Stomach (tissue), 9 donors: ENCODE results near the gene SPACDR. TPM values are rescaled to one million over a fixed set of nuclear protein-coding genes. Genes with fewer than 3 reads are reported as not detected.

Source experiments
- DNase-seq, 2 donors: peaks; one replicate each; pipeline versions ENCODE4 v3.0.0 to v3.0.0-alpha.2; 2013 to 2019
- H3K27ac ChIP-seq, 5 donors: fragments of 200-600 bp in 4 of 5; sonication (generic) in 4 of 5; one replicate each; pipeline ENCODE4 v1.5.1; 2013 to 2019; ENCODE audit warnings: mild to moderate bottlenecking in 1 of 5, moderate library complexity in 1 of 5
- H3K27me3 ChIP-seq, 3 donors: fragments of 200-600 bp; sonication (generic); one replicate each; pipeline ENCODE4 v1.5.1; 2017 to 2019; ENCODE audit warnings: mixed run types in 1 of 3
- H3K36me3 ChIP-seq, 4 donors: fragments of 200-600 bp; sonication (generic); 1 replicate in 3 of 4; 2 replicates in 1 of 4; pipeline ENCODE4 v1.5.1; 2016 to 2019
- H3K4me1 ChIP-seq, 4 donors: fragments of 200-600 bp; sonication (generic); one replicate each; pipeline ENCODE4 v1.5.1; 2016 to 2019
- H3K4me3 ChIP-seq, 4 donors: fragments of 200-600 bp; sonication (generic) in 3 of 4; one replicate each; pipeline ENCODE4 v1.5.1; 2016 to 2019; ENCODE audit warnings: mild to moderate bottlenecking in 1 of 4
- H3K9me3 ChIP-seq, 4 donors: fragments of 200-600 bp; sonication (generic); one replicate each; pipeline ENCODE4 v1.5.1; 2016 to 2019
- CTCF ChIP-seq, 7 experiments: fragments of 450-650 bp in 4 of 7; fragments of 200-600 bp in 3 of 7; sonication (generic) in 3 of 7; IDR thresholded peaks; one replicate each; pipeline ENCODE4 v1.5.1; 2016 to 2019; ENCODE audit warnings: antibody characterized with exemption in 7 of 7, control low read depth in 2 of 7, mild to moderate bottlenecking in 1 of 7
- EP300 ChIP-seq: sonication (generic); formaldehyde crosslinking; IDR thresholded peaks from one replicate; pipeline ENCODE4 v1.6.1; 2017; ENCODE audit warnings: antibody characterized with exemption
- POLR2A ChIP-seq, 4 donors: fragments of 450-650 bp; IDR thresholded peaks; one replicate each; pipeline ENCODE4 v1.6.1; 2016; ENCODE audit warnings: antibody characterized with exemption in 4 of 4, control low read depth in 2 of 4, mild to moderate bottlenecking in 1 of 4, moderate library complexity in 1 of 4
- POLR2AphosphoS5 ChIP-seq, 3 donors: sonication (generic); formaldehyde crosslinking; IDR thresholded peaks; one replicate each; pipeline ENCODE4 v1.6.1; 2016; ENCODE audit warnings: antibody characterized with exemption in 3 of 3
- WGBS, 5 donors: extraction: QIAGEN DNeasy Blood & Tissue Kit in 3 of 5; methylation state at CpG; one replicate each; pipeline versions ENCODE4 v1.1.5 to v1.1.7; 2013 to 2018; 5-methylcytosine and 5-hydroxymethylcytosine counted together
- intact Hi-C: fragments of 100-400 bp; cut with DNase I; formaldehyde crosslinking; loops from one replicate; pipeline ENCODE4 v1.15.1; 2023; ENCODE audit warnings: low total_unique reads
- polyA plus RNA-seq, 3 donors: library from polyadenylated mRNA; stranded (reverse); fragments of 200-250 nt; gene quantifications; one replicate each; pipeline ENCODE4 v1.2.3, GENCODE V29; 2013
- total RNA-seq, 5 donors: library from RNA; depleted of rRNA; stranded (reverse); fragments of >200 nt; gene quantifications; one replicate each; pipeline versions ENCODE4 v1.1.0 to v1.2.3, GENCODE V29; 2014 to 2016
- donor health status: healthy with polysubstance abuse.
- donor health status: Bipolar disorder and iron deficiency.
- donor health status: healthy.

SPACDR gene
- total and polyA plus RNA-seq, 8 donors = 0.65 to 2.3 (median 1.1) TPM; not detected in 5

GRCh38 chr7:100430493-100431285 lies 33.4 kb downstream of the SPACDR start:
- Histone ChIP-seq H3K9me3 (no peaks in the 10 kb centered on the region), H3K36me3 (peaks cover 12 to 43% (median 32%) of the 10 kb centered on the region in 4 donors), H3K4me1 (peaks cover 40 to 64% (median 61%) of the 10 kb centered on the region in 4 donors), H3K27ac (peak overlapping the region; percentile 97 to 100 (median 100)), H3K4me3 (peak overlapping the region; percentile 76 to 99 (median 85)), H3K27me3 (no peaks in the 10 kb centered on the region)
- 21 to 31% (median 23%) methylated on average over 29 to 31 of the region's 31 CpGs for WGBS, 5 donors
- peak in 1 of 2 donors; percentile 67 for DNase-seq
- no peak for TF ChIP-seq EP300
- no peak for TF ChIP-seq POLR2A (IDR thresholded peaks at IDR 0.05)
- no peak for TF ChIP-seq POLR2AphosphoS5 (IDR thresholded peaks at IDR 0.05)
- TF ChIP-seq CTCF (IDR thresholded peaks at IDR 0.05) = no peak
- intact Hi-C loops = no loop called here

- peaks cover 33 to 55% (median 53%) of the 10 kb centered on the region in 4 donors for H3K4me1 ChIP-seq
- peaks cover 12 to 42% (median 31%) of the 10 kb centered on the region in 4 donors for H3K36me3 ChIP-seq
- DNase-seq = peak; percentile 96 to 99
- TF ChIP-seq POLR2AphosphoS5 (IDR thresholded peaks at IDR 0.05) (peak in 1 of 3 donors; percentile 59), CTCF (IDR thresholded peaks at IDR 0.05) (no peak)
- intact Hi-C loops = no loop called here
- no peaks in the 10 kb centered on the region for H3K9me3 ChIP-seq
- peak within 1 kb of the TSS; percentile 76 to 99 (median 85) for H3K4me3 ChIP-seq
- peak within 1 kb of the TSS; percentile 98 to 100 (median 100) for H3K27ac ChIP-seq
- 0 to 1% (median 0%) methylated on average over 57 to 95 of the region's 95 CpGs for WGBS, 5 donors
- H3K27me3 ChIP-seq = no peaks in the 10 kb centered on the region
These were observed 34.2 kb downstream of the SPACDR start, which contains the start of gene MEPCE for GRCh38 chr7:100429637-100430492. Gene MEPCE (plus strand): TSS chr7:100429831. CDS start chr7:100430019, 188 bp downstream.

GRCh38 chr7:100428967-100429636 lies 35.0 kb downstream of the SPACDR start:
- Histone ChIP-seq H3K4me3 (peak overlapping the region; percentile 76 to 99 (median 85)), H3K36me3 (peaks cover 5 to 34% (median 24%) of the 10 kb centered on the region in 4 donors), H3K27me3 (no peaks in the 10 kb centered on the region), H3K9me3 (no peaks in the 10 kb centered on the region), H3K27ac (peak overlapping the region; percentile 98 to 100 (median 100)), H3K4me1 (peaks cover 25 to 48% (median 45%) of the 10 kb centered on the region in 4 donors)
- WGBS, 5 donors = 0 to 1% (median 0%) methylated on average over 21 to 40 of the region's 40 CpGs
- TF ChIP-seq EP300 = no peak
- peak; percentile 78 to 92 (median 90) for TF ChIP-seq POLR2AphosphoS5 (IDR thresholded peaks at IDR 0.05)
- TF ChIP-seq CTCF (IDR thresholded peaks at IDR 0.05) = peak in 3 of 7 experiments; percentile 41 to 53 (median 43)
- peak in 2 of 4 donors; percentile 50 to 81 for TF ChIP-seq POLR2A (IDR thresholded peaks at IDR 0.05)
- peak; percentile 100 for DNase-seq
- intact Hi-C loops = no loop called here
